ENCODE results near the gene GSN.

GRCh38 chr9:121268851-121269641, 1.1 kb downstream of the GSN start:
- TF ChIP-seq, protein P1, sequence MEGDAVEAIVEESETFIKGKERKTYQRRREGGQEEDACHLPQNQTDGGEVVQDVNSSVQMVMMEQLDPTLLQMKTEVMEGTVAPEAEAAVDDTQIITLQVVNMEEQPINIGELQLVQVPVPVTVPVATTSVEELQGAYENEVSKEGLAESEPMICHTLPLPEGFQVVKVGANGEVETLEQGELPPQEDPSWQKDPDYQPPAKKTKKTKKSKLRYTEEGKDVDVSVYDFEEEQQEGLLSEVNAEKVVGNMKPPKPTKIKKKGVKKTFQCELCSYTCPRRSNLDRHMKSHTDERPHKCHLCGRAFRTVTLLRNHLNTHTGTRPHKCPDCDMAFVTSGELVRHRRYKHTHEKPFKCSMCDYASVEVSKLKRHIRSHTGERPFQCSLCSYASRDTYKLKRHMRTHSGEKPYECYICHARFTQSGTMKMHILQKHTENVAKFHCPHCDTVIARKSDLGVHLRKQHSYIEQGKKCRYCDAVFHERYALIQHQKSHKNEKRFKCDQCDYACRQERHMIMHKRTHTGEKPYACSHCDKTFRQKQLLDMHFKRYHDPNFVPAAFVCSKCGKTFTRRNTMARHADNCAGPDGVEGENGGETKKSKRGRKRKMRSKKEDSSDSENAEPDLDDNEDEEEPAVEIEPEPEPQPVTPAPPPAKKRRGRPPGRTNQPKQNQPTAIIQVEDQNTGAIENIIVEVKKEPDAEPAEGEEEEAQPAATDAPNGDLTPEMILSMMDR (IDR thresholded peaks at IDR 0.05), result no peak
- no peak for TF ChIP-seq POLR2A (IDR thresholded peaks at IDR 0.05)

Measured in breast epithelium (tissue), 3 donors.